GM23248 (cell line): ENCODE measurements around the gene PAQR6.

ENCODE experiments used
- EZH2 ChIP-seq: fragments of 200-600 bp; sonication (generic); IDR thresholded peaks from 2 replicates; pipeline ENCODE4 v1.6.1; 2018; ENCODE audit warnings: antibody characterized with exemption, mild to moderate bottlenecking; ENCODE audit not compliant: insufficient read depth, poor library complexity, severe bottlenecking
- EZH2phosphoT487 ChIP-seq: fragments of 200-600 bp; sonication (generic); IDR thresholded peaks from 2 replicates; pipeline ENCODE4 v1.6.1; 2018; ENCODE audit warnings: antibody characterized with exemption, moderate library complexity, mild to moderate bottlenecking, low read depth; ENCODE audit not compliant: insufficient read depth

- TF ChIP-seq EZH2 (no peak), EZH2phosphoT487 (no peak)
These were observed 45.2 kb upstream of the PAQR6 start for GRCh38 chr1:156293098-156293434.
